Breast epithelium (tissue), 4 donors: ENCODE measurements around the gene BRIP1. TPM values are rescaled to one million over a fixed set of nuclear protein-coding genes. Genes with fewer than 3 reads are reported as not detected.
"Not testable (repeated sequence)": the region's sequence is repeated elsewhere in the genome, so short reads cannot be mapped to it uniquely, and the experiment has no call there.

Experiments used
- DNase-seq, 2 donors: peaks; one replicate each; pipeline ENCODE4 v3.0.0-alpha.2; 2019; ENCODE audit warnings: low spot score in 2 of 2
- H3K27ac ChIP-seq, 2 donors: fragments of 200-600 bp; sonication (generic) in 1 of 2; one replicate each; pipeline ENCODE4 v1.5.1; 2016 to 2019; ENCODE audit warnings: mild to moderate bottlenecking in 1 of 2
- H3K27me3 ChIP-seq, 2 donors: fragments of 200-600 bp; sonication (generic) in 1 of 2; one replicate each; pipeline versions ENCODE4 v1.5.1 to v1.6.0; 2017 to 2019; ENCODE audit warnings: control low read depth in 1 of 2, mild to moderate bottlenecking in 1 of 2
- H3K36me3 ChIP-seq: fragments of 200-600 bp; one replicate; pipeline ENCODE4 v1.5.1; 2019
- H3K4me1 ChIP-seq, 2 donors: fragments of 200-600 bp; sonication (generic); one replicate each; pipeline ENCODE4 v1.5.1; 2016 to 2019; ENCODE audit warnings: control low read depth in 1 of 2
- H3K4me3 ChIP-seq, 3 donors: fragments of 200-600 bp; sonication (generic); 1 replicate in 2 of 3; 2 replicates in 1 of 3; pipeline ENCODE4 v1.5.1; 2016 to 2019; ENCODE audit warnings: mild to moderate bottlenecking in 3 of 3, moderate library complexity in 2 of 3
- H3K9me3 ChIP-seq, 2 donors: fragments of 200-600 bp; sonication (generic) in 1 of 2; one replicate each; pipeline ENCODE4 v1.5.1; 2016 to 2019; ENCODE audit warnings: control low read depth in 1 of 2
- CTCF ChIP-seq, 3 donors: fragments of 450-650 bp; IDR thresholded peaks; one replicate each; pipeline ENCODE4 v1.5.1; 2016 to 2017; ENCODE audit warnings: antibody characterized with exemption in 3 of 3, mild to moderate bottlenecking in 3 of 3, moderate library complexity in 3 of 3
- POLR2A ChIP-seq: fragments of 450-650 bp; IDR thresholded peaks from one replicate; pipeline ENCODE4 v1.6.1; 2016; ENCODE audit warnings: antibody characterized with exemption, mild to moderate bottlenecking, moderate library complexity
- POLR2AphosphoS5 ChIP-seq, 3 donors: sonication (generic); formaldehyde crosslinking; IDR thresholded peaks; one replicate each; pipeline ENCODE4 v1.6.1; 2017; ENCODE audit warnings: antibody characterized with exemption in 3 of 3
- intact Hi-C: fragments of 100-400 bp; cut with DNase I; formaldehyde crosslinking; loops from one replicate; pipeline ENCODE4 v1.15.1; 2023; ENCODE audit warnings: low total_unique reads
- total RNA-seq, 3 donors: library from RNA; depleted of rRNA; stranded (reverse); fragments of >200 nt; gene quantifications; one replicate each; pipeline ENCODE4 v1.1.0, GENCODE V29; 2016

BRIP1 gene
- total RNA-seq, 3 donors from 2014 or later: 0.33 to 1.0 (median 0.48) TPM

GRCh38 chr17:61903251-61903650 lies 39.9 kb upstream of the BRIP1 start:
- Histone ChIP-seq H3K27me3 (no peaks in the 10 kb centered on the region), H3K9me3 (no peaks in the 10 kb centered on the region), H3K36me3 (no peaks in the 10 kb centered on the region), H3K4me1 (no peaks in the 10 kb centered on the region), H3K27ac (no peak overlapping the region), H3K4me3 (no peak overlapping the region)
- no peak for DNase-seq
- no peak for TF ChIP-seq POLR2A
- no peak for TF ChIP-seq POLR2AphosphoS5 (IDR thresholded peaks at IDR 0.05)
- TF ChIP-seq CTCF (IDR thresholded peaks at IDR 0.05): no peak
- intact Hi-C loops: no loop called here

GRCh38 chr17:61897548-61898180 lies 34.3 kb upstream of the BRIP1 start:
- Histone ChIP-seq H3K9me3 (no peaks in the 10 kb centered on the region), H3K4me1 (no peaks in the 10 kb centered on the region), H3K4me3 (no peak overlapping the region), H3K27ac (no peak overlapping the region), H3K27me3 (no peaks in the 10 kb centered on the region), H3K36me3 (no peaks in the 10 kb centered on the region)
- TF ChIP-seq POLR2AphosphoS5 (IDR thresholded peaks at IDR 0.05): no peak
- no peak for TF ChIP-seq POLR2A
- TF ChIP-seq CTCF (IDR thresholded peaks at IDR 0.05): no peak
- no peak for DNase-seq
- intact Hi-C loops: no loop called here

- no peak overlapping the region for H3K27ac ChIP-seq
- DNase-seq: no peak
- no peaks in the 10 kb centered on the region for H3K27me3 ChIP-seq
- intact Hi-C loops: no loop called here
- no peaks in the 10 kb centered on the region for H3K9me3 ChIP-seq
- no peaks in the 10 kb centered on the region for H3K4me1 ChIP-seq
- TF ChIP-seq POLR2A: no peak
- H3K36me3 ChIP-seq: no peaks in the 10 kb centered on the region
- H3K4me3 ChIP-seq: no peak overlapping the region
Observed at GRCh38 chr17:61895391-61895790, 32.1 kb upstream of the BRIP1 start.

GRCh38 chr17:61894310-61894709 lies 31.0 kb upstream of the BRIP1 start:
- H3K4me3 ChIP-seq, H3K9me3 ChIP-seq, H3K4me1 ChIP-seq, H3K27ac ChIP-seq, H3K27me3 ChIP-seq, H3K36me3 ChIP-seq, DNase-seq, intact Hi-C loops: not testable (repeated sequence)

GRCh38 chr17:61887733-61888132 lies 24.4 kb upstream of the BRIP1 start:
- H3K27me3 ChIP-seq, H3K36me3 ChIP-seq, H3K4me1 ChIP-seq, H3K4me3 ChIP-seq, intact Hi-C loops, DNase-seq, H3K9me3 ChIP-seq, H3K27ac ChIP-seq: not testable (repeated sequence)

GRCh38 chr17:61885865-61886264 lies 22.5 kb upstream of the BRIP1 start:
- H3K36me3 ChIP-seq, H3K27ac ChIP-seq, H3K9me3 ChIP-seq, H3K4me3 ChIP-seq, H3K27me3 ChIP-seq, DNase-seq, H3K4me1 ChIP-seq, intact Hi-C loops: not testable (repeated sequence)

GRCh38 chr17:61884864-61885263 lies 21.5 kb upstream of the BRIP1 start:
- no peaks in the 10 kb centered on the region for H3K9me3 ChIP-seq
- TF ChIP-seq CTCF (IDR thresholded peaks at IDR 0.05) (no peak), POLR2A (no peak)
- H3K4me1 ChIP-seq: no peaks in the 10 kb centered on the region
- no peak overlapping the region for H3K27ac ChIP-seq
- intact Hi-C loops: no loop called here
- H3K4me3 ChIP-seq: no peak overlapping the region
- DNase-seq: no peak
- no peaks in the 10 kb centered on the region for H3K27me3 ChIP-seq
- H3K36me3 ChIP-seq: no peaks in the 10 kb centered on the region
